PFSK-1 (cell line): ENCODE measurements around the gene PHAF1.

ENCODE experiments used
- POLR2AphosphoS5 ChIP-seq: IDR thresholded peaks from 2 replicates; pipeline ENCODE4 v1.6.1; 2012; ENCODE audit warnings: low read depth, mild to moderate bottlenecking, control low read depth, low read length, moderate library complexity
- TAF1 ChIP-seq: IDR thresholded peaks from 2 replicates; pipeline ENCODE4 v1.6.1; 2012; ENCODE audit warnings: low read length, control low read depth, borderline replicate concordance; ENCODE audit not compliant: insufficient read depth
- TF ChIP-seq, protein P1 (sequence below), 2 experiments: IDR thresholded peaks; 2 replicates each; pipeline versions ENCODE4 v1.6.1 to v1.8.0; 2011 to 2012; ENCODE audit warnings: low read depth in 2 of 2, low read length in 2 of 2, control low read depth in 1 of 2, inconsistent platforms in 1 of 2, mild to moderate bottlenecking in 1 of 2, moderate library complexity in 1 of 2; ENCODE audit not compliant: insufficient read depth in 1 of 2

DNA sequence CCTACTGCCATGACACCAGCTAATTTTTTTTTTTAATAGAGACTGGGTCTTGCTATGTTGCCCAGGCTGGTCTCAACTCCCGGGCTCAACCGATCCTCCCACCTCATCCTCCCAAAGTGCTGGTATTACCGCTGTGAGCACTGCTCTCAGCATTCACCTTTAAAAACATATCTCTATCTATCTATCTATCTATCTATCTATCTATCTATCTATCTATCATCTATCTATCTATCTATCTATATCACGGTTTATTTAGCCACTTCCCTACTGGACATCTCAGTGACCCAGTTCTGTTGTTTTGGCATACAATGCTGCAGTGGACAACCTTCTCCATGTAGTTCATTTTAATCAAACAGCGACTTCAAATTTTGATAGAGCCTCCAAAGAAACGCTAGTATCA lies 1.3 kb upstream of the PHAF1 start:
- TF ChIP-seq TAF1 (no peak), POLR2AphosphoS5 (no peak)
- TF ChIP-seq, protein P1, sequence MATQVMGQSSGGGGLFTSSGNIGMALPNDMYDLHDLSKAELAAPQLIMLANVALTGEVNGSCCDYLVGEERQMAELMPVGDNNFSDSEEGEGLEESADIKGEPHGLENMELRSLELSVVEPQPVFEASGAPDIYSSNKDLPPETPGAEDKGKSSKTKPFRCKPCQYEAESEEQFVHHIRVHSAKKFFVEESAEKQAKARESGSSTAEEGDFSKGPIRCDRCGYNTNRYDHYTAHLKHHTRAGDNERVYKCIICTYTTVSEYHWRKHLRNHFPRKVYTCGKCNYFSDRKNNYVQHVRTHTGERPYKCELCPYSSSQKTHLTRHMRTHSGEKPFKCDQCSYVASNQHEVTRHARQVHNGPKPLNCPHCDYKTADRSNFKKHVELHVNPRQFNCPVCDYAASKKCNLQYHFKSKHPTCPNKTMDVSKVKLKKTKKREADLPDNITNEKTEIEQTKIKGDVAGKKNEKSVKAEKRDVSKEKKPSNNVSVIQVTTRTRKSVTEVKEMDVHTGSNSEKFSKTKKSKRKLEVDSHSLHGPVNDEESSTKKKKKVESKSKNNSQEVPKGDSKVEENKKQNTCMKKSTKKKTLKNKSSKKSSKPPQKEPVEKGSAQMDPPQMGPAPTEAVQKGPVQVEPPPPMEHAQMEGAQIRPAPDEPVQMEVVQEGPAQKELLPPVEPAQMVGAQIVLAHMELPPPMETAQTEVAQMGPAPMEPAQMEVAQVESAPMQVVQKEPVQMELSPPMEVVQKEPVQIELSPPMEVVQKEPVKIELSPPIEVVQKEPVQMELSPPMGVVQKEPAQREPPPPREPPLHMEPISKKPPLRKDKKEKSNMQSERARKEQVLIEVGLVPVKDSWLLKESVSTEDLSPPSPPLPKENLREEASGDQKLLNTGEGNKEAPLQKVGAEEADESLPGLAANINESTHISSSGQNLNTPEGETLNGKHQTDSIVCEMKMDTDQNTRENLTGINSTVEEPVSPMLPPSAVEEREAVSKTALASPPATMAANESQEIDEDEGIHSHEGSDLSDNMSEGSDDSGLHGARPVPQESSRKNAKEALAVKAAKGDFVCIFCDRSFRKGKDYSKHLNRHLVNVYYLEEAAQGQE (IDR thresholded peaks at IDR 0.05; ENCODE audit: insufficient read depth in 1 of 2, low read depth in 2 of 2, low read length in 2 of 2), result no peak
